Measurements from ENCODE around the gene GTF2A1.

DNA sequence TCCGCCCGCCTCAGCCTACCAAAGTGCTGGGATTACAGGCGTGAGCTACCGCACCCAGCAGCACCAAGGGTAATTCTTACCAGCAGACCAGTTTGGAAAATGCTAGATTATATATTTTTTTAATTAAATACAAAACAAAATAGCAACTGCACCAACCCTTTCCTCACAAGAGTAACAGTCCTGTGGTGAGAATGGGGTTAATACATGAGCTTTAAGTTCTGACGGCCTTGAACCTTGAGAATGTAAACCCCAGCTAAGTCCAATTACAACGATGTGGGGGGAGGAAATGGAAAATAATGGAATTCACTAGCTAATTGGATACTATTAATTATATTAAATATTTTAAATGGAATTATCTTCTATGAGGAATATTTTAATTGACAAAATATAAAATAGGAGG, 82.3 kb downstream of the GTF2A1 start:
- TF ChIP-seq, protein P1, sequence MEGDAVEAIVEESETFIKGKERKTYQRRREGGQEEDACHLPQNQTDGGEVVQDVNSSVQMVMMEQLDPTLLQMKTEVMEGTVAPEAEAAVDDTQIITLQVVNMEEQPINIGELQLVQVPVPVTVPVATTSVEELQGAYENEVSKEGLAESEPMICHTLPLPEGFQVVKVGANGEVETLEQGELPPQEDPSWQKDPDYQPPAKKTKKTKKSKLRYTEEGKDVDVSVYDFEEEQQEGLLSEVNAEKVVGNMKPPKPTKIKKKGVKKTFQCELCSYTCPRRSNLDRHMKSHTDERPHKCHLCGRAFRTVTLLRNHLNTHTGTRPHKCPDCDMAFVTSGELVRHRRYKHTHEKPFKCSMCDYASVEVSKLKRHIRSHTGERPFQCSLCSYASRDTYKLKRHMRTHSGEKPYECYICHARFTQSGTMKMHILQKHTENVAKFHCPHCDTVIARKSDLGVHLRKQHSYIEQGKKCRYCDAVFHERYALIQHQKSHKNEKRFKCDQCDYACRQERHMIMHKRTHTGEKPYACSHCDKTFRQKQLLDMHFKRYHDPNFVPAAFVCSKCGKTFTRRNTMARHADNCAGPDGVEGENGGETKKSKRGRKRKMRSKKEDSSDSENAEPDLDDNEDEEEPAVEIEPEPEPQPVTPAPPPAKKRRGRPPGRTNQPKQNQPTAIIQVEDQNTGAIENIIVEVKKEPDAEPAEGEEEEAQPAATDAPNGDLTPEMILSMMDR (IDR thresholded peaks at IDR 0.05) = no peak
- TF ChIP-seq POLR2A (IDR thresholded peaks at IDR 0.05) = no peak
